GM18498 (cell line): ENCODE data around the gene SFPQ.
"Not testable (repeated sequence)": the region's sequence is repeated elsewhere in the genome, so short reads cannot be mapped to it uniquely, and the experiment has no call there.

Source experiments
- ATAC-seq: cut with Tn5 transposase; IDR thresholded peaks from one replicate; pipeline ENCODE4 v1.9.1; 2021; ENCODE audit warnings: mild to moderate bottlenecking, moderate library complexity; ENCODE audit not compliant: unreplicated experiment

The SFPQ gene, protein sequence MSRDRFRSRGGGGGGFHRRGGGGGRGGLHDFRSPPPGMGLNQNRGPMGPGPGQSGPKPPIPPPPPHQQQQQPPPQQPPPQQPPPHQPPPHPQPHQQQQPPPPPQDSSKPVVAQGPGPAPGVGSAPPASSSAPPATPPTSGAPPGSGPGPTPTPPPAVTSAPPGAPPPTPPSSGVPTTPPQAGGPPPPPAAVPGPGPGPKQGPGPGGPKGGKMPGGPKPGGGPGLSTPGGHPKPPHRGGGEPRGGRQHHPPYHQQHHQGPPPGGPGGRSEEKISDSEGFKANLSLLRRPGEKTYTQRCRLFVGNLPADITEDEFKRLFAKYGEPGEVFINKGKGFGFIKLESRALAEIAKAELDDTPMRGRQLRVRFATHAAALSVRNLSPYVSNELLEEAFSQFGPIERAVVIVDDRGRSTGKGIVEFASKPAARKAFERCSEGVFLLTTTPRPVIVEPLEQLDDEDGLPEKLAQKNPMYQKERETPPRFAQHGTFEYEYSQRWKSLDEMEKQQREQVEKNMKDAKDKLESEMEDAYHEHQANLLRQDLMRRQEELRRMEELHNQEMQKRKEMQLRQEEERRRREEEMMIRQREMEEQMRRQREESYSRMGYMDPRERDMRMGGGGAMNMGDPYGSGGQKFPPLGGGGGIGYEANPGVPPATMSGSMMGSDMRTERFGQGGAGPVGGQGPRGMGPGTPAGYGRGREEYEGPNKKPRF

GRCh38 chr1:35192853-35193664 lies at the start of gene SFPQ:
Gene SFPQ (minus strand): TSS chr1:35193145. CDS start chr1:35193049, 96 bp downstream.
- ATAC-seq = peak; percentile 87

DNA sequence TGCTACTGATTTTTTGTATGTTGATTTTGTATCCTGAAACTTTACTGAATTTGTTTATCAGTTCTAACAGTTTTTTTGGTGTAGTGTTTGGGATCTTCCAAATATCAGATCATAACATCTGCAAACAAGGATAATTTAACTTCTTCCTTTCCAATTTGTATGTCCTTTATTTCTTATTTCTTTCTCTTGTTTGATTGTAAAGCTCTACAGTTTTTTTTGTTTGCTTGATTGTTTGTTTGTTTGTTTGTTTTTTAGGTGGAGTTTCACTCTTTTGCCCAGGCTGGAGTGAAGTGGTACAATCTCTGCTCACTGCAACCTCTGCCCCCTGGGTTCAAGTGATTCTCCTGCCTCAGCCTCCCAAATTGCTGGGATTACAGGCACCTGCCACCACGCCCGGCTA lies 43.8 kb upstream of the SFPQ start:
- not testable (repeated sequence) for ATAC-seq

GRCh38 chr1:35231287-35231686 lies 38.3 kb upstream of the SFPQ start:
- no peak for ATAC-seq

- ATAC-seq = no peak
Measured at GRCh38 chr1:35229587-35230360, 36.8 kb upstream of the SFPQ start.

GRCh38 chr1:35226546-35226945 lies 33.6 kb upstream of the SFPQ start:
- no peak for ATAC-seq

DNA sequence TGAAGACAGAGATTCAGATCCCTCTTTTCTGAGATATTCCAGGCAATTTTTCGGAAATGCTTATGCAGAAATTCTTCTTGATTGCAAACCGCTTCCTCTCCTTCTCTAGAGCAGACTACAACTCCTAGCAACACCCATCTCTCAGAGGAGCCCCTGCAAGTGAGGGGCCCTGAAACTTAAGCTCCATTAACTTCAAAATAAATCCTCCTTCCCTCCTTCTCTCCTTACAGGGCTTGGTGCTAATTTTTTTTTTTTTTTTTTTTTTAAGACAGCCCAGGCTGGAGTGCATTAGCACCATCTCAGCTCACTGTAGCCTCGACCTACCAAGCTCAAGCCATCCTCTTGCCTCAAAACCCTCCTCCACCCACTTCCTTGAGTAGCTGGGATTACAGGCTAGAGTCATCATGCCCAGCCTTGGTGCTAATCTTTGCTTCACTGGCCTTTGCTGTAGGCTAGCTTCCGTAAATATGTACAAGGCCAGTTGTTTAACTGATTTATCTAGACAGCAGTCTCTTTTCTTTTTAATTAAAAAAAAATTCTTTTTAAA lies 30.2 kb upstream of the SFPQ start:
- ATAC-seq = no peak

DNA sequence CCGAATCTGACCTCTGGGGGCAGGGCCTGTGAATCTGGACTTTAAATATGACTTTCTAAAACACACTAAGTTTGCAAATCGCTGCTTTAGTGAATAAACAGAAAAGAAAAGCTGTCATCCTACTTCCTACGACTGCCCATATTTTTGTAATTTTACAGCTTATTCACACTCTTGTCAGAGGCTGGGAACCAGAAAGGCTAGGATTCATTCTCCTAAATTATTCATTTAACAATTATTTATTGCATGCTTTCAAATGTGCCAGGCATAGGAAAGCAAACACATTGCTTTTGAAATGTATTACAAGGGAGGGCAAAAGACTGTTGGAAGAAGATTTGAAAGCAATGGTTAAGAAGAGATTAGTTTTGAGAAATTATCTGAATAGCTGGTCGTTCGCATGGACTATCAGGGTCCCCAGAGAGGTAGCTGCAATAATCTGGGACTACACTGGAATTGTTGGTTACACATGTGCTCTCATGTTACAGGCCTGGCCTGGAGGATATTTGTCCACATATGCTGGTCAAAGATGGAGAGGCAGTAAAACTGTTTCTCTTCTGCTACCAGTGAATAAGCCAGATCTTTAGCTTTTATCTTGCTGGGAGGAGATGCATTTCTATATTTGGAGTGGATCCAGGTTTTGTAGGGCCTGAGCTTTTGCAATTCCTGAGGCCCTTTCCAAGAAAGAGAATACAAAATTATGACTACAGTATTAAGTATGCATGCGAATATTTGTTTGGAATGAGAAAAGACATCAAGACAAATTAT lies 29.6 kb upstream of the SFPQ start:
- ATAC-seq = no peak

DNA sequence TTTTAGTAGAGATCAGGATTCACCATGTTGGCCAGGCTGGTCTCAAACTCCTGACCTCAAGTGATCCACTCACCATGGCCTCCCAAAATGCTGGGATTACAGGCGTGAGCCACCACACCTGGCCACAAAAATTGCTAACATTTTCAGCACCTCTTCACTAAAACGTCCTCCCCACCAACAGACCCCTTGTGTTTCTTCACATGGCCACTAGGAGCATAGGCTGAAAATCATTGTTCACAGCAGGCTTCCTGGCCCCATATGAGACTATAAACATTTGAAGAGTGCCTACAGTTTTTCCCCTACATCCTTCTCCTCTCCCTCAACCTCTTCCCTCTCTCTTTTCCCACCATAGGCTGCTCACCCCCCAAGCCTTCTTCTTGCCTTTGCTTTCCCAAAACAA lies 28.0 kb upstream of the SFPQ start:
- ATAC-seq = no peak

GRCh38 chr1:35215346-35215745 lies 22.4 kb upstream of the SFPQ start:
- ATAC-seq = no peak

DNA sequence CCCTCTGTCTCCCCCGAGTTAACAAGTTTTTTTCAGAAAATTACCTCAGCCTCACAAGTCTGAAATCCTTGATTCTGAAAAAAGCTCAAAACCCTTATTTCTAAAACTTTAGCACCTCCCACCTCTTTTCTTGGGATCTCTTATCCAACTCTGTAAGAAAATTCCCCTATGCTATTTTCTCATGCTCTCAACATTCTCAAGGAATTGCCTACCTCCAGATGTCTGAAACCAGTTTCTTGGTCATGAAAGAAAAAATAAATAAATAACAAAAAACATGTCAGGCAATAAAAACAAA lies 18.1 kb upstream of the SFPQ start:
- no peak for ATAC-seq

DNA sequence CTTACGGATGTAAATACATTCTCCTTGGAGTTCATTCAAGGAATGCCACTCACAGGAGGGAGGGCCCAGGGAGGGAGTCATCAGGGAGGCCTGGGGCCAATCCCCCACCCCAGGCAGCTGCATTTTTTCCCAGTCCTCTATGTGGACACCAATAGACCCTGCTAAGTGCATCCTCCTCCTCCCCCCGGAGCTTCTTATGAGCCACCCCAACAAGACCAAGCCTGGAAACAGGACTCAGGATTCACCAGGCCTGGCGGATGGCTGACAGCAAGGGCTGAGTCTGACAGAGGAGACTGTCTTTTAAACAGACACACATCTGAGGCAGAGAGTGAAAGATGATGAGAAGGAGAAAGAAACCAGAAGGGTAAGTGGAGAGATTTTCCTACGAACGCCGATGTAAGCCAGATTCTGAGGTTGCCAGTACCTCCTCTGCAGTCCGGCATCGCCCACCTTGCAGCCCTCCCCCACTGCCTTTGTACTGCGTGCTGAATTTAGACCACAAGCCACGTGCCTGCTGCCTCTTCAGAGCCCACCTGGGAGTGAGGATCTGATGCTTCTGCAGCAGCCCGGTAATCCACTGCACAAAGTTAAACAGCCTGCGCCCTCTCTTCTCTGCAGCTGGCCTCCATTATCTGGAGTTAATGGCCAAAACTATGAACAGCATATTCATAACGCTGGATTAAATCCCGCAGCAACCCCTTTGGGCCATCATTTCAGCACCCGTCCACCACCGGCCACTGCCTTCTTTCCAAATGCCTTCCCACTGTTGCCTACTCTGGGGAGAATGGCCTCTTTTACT lies 17.6 kb upstream of the SFPQ start:
- ATAC-seq = no peak

DNA sequence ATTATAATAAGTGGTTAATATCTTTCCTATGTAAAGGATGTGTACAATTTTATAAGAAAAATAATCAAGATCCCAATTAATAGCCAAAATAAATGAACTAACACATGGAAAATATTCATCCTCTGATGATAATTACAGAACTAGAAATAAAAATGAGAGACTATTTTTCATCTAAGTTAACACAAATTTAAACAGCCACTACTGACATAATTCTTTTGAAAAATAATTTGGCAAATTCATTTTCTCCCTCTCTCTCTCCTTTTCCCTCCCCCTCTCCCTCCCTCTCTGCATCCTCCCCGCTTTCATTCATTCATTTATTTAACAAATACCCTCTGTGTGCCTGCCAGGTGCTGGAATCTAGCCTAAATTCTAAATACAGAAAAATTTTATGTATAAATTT lies 10.3 kb upstream of the SFPQ start:
- no peak for ATAC-seq

GRCh38 chr1:35202048-35202719 lies 9.2 kb upstream of the SFPQ start:
- peak; percentile 68 for ATAC-seq

- ATAC-seq = no peak
Measured at GRCh38 chr1:35201631-35202030, 8.7 kb upstream of the SFPQ start.

DNA sequence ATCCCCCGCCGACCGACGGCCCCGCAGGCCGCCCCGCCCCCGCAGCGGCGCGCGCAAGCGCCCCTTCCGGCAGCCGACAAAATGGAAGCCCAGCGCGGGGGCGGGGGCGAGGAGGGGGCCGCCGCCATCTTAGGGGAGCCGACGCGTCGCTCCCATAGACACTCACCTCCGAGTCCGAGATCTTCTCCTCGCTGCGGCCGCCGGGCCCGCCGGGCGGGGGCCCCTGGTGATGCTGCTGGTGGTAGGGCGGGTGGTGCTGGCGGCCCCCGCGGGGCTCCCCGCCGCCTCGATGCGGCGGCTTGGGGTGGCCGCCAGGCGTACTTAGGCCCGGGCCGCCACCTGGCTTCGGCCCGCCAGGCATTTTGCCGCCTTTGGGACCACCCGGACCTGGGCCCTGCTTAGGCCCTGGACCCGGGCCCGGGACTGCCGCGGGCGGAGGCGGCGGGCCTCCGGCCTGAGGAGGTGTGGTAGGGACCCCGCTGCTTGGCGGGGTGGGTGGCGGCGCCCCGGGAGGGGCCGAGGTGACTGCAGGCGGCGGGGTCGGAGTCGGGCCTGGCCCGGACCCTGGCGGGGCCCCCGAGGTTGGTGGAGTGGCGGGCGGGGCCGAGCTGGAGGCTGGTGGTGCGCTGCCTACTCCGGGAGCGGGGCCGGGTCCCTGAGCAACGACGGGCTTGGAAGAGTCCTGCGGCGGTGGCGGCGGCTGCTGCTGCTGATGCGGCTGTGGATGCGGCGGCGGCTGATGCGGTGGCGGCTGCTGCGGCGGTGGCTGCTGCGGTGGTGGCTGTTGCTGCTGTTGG lies 691 bp downstream of the SFPQ start:
- ATAC-seq = peak; percentile 42

- ATAC-seq = no peak
Measured at GRCh38 chr1:35191429-35192055, 1.4 kb downstream of the SFPQ start.

GRCh38 chr1:35190784-35191183 lies 2.2 kb downstream of the SFPQ start:
- ATAC-seq = no peak
